ENCODE measurements around the gene PRDM16.

DNA sequence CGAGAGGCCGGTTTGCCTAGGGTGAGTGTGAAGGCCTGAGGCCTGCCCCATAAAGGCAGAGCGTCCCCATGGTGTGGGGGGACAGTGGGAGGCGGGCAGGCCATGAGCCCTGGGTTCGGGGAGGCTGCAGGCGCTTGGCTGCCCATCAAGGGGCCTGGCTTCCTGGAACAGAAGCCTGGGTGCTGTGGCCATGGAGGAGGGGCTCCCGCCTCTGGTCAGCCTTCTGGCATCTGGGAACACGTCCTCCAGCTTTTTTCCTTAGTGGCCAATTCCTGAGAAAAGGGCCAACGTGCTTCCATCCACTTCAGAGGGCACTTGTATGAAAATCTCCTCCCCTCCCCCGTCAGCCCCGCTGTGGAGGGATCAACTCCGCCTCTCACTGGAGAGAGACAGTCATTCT lies 58.7 kb downstream of the PRDM16 start:
- TF ChIP-seq, protein P1, sequence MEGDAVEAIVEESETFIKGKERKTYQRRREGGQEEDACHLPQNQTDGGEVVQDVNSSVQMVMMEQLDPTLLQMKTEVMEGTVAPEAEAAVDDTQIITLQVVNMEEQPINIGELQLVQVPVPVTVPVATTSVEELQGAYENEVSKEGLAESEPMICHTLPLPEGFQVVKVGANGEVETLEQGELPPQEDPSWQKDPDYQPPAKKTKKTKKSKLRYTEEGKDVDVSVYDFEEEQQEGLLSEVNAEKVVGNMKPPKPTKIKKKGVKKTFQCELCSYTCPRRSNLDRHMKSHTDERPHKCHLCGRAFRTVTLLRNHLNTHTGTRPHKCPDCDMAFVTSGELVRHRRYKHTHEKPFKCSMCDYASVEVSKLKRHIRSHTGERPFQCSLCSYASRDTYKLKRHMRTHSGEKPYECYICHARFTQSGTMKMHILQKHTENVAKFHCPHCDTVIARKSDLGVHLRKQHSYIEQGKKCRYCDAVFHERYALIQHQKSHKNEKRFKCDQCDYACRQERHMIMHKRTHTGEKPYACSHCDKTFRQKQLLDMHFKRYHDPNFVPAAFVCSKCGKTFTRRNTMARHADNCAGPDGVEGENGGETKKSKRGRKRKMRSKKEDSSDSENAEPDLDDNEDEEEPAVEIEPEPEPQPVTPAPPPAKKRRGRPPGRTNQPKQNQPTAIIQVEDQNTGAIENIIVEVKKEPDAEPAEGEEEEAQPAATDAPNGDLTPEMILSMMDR (IDR thresholded peaks at IDR 0.05; ENCODE audit: low read length): no peak
- no peak for TF ChIP-seq EZH2 (IDR thresholded peaks at IDR 0.05; ENCODE audit: borderline replicate concordance, low read length)

Measured in OCI-LY1 (cell line).